ENCODE results near the gene BRAF.
"Not testable (repeated sequence)": the region's sequence is repeated elsewhere in the genome, so short reads cannot be mapped to it uniquely, and the experiment has no call there.

BRAF gene

GRCh38 chr7:140763166-140763565, 161.6 kb downstream of the BRAF start:
- DNase-seq: not testable (repeated sequence)

DNA sequence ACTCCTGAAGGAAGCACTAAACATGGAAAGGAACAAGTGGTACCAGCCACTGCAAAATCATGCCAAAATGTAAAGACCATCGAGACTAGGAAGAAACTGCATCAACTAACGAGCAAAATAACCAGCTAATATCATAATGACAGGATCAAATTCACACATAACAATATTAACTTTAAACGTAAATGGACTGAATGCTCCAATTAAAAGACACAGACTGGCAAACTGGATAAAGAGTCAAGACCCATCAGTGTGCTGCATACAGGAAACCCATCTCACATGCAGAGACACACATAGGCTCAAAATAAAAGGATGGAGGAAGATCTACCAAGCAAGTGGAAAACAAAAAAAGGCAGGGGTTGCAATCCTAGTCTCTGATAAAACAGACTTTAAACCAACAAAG, 163.4 kb downstream of the BRAF start:
- DNase-seq: not testable (repeated sequence)

DNA sequence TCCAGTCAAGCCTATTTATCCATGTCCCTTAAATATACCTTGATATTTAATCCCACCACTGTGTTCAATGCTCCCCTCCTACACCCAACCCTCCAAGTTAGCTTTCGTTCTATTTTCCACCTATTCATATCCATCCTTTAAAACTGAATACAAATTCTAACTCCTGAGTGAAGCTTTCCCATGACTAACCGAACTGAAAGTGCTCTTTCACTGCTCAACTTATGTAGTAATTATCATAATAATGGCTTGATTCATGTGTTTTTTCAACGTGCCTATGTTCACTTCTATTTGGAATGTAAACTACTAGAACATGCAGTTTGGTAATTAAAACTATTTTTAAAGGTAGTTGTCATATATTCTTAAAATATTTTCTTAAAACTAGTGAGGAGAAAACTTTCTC, 170.2 kb downstream of the BRAF start:
- no peak for DNase-seq

GRCh38 chr7:140752533-140752932, 172.2 kb downstream of the BRAF start:
- DNase-seq: no peak

DNA sequence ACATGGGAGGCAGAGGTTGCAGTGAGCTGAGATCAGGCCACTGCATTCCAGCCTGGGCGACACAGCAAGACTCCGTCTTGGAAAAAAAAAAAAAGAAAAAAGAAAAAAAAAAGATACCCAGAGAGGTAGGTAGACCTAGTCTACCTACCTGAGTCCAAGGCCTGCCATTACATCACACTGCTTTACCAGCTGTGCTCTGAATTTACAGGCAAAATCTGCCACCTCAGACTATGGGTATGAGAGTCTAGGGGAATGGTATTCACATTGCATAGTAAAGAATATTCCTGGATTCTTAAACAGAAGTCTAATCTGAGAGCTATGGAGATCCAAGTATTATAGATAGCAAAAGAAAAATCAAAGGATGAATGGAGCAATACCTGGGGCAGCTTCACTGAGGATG, 178.0 kb downstream of the BRAF start:
- no peak for DNase-seq

- no peak for DNase-seq
Observed at GRCh38 chr7:140745266-140746058, 179.3 kb downstream of the BRAF start.

- DNase-seq: no peak
Observed at GRCh38 chr7:140744005-140744404, 180.7 kb downstream of the BRAF start.

DNA sequence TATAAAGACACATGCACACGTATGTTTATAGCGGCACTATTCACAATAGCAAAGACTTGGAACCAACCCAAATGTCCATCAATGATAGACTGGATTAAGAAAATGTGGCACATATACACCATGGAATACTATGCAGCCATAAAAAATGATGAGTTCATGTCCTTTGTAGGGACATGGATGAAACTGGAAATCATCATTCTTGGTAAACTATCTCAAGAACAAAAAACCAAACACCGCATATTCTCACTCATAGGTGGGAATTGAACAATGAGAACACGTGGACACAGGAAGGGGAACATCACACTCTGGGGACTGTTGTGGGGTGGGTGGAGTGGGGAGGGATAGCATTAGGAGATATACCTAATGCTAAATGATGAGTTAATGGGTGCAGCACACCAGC, 181.5 kb downstream of the BRAF start:
- DNase-seq: not testable (repeated sequence)

DNA sequence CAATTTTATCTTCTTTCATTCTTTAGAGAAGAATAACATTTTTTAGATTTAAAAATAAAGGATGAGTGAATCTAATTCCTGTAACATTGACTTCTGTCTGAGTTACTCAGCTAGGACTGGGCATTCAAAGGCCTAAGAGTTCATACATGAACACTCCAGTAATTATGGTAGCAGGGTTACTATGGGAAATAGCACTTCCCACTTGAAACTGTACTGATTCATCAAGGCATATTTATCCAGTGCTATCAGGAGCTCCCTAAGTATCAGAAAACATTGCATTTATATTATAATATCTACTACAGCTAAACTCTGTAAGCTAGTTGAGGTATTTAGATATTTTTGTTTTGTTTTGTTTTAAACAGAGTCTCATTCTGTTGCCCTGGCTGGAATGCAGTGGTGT, 186.4 kb downstream of the BRAF start:
- DNase-seq: no peak

GRCh38 chr7:140734729-140735128, 190.0 kb downstream of the BRAF start:
- no peak for DNase-seq

GRCh38 chr7:140734096-140734495, 190.6 kb downstream of the BRAF start:
- DNase-seq: peak; percentile 55

DNA sequence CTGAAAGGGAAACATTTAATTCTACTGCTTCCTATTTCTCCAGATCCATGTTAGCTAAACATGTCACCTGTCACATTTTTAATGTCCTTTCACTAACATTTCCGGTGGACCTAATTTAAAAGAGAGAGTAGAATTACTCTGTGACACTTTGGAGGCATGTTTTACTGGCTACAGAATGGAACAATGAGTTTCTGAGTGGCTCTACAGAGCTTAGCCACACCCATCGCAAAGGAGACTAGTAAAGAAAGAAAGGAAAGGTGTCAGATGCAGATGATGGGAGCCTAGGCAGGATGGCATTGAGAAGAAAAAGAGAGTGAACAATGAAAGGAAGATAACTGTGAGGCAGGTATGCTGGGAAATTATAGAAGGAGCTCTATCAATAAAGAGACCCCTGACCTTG, 192.3 kb downstream of the BRAF start:
- DNase-seq: no peak

- peak; percentile 17 for DNase-seq
Observed at GRCh38 chr7:140726281-140726680, 198.4 kb downstream of the BRAF start.

- DNase-seq: no peak
Observed at GRCh38 chr7:140724706-140725105, 200.0 kb downstream of the BRAF start.

GRCh38 chr7:140723574-140723973, 201.2 kb downstream of the BRAF start:
- no peak for DNase-seq

GRCh38 chr7:140723006-140723405, 201.7 kb downstream of the BRAF start:
- DNase-seq: no peak

- no peak for DNase-seq
Observed at GRCh38 chr7:140722254-140722653, 202.5 kb downstream of the BRAF start.

DNA sequence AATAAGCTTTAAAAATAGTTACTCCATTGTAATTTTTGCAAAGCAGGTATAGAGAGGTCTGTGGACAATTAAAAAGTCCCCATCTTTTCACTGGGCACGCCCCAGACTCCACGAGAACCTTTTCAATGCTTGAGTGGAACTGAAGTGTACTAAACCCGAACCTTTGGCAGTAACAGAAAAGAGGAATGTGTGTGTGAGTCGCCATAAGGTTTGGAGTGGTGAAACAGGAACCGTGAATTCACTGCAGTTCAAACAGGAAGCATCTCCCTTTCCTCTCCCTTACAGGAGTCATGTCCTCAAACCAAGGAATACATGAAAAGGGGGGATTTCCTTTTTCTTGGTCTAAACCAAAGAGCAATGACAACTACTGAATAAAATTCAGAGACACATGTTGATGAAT, 205.0 kb downstream of the BRAF start:
- DNase-seq: no peak

GRCh38 chr7:140714331-140715040, 210.2 kb downstream of the BRAF start:
- no peak for DNase-seq

GRCh38 chr7:140712392-140712791, 212.3 kb downstream of the BRAF start:
- not testable (repeated sequence) for DNase-seq

- DNase-seq: not testable (repeated sequence)
Observed at GRCh38 chr7:140708764-140709163, 216.0 kb downstream of the BRAF start.

DNA sequence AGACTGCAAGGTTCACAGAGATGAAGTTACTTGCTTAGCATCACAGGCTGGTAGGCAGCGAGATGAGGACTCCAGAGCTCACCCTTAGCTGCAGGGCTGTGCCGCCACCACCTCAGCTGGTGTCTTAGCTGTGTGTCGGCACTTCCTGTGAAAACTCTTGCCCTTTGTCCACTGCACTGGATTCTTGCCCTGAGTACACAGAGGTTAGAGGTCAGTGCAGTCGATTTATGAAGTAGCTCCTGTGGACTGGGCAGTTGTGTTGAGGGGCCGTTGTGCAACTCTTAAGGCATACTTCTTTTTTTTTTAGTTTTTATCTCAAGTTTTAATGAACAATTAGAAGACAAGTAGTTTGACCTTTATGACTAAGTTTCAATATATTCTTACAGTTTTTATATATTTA, 217.6 kb downstream of the BRAF start:
- DNase-seq: no peak

DNA sequence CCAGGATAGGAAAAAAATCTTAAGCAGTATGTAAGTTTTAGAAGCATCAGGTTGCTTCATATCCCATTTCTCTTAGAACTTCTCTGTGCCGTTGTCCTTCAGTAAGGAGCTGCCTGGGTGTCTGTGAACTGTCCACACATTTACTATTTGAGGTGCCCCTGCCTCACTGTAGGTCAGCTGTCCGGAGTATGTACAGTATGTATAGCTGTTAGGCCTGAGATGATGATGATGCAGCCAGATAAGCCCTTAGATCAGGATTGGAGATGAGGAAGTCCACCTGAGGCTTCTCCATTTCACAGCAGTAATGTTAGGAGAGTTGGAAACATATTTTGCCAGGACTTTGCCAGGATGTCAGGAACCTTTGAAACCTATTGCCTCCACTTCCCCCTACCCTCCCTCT, 220.5 kb downstream of the BRAF start:
- no peak for DNase-seq

- no peak for DNase-seq
Observed at GRCh38 chr7:140702774-140703173, 222.0 kb downstream of the BRAF start.

- DNase-seq: no peak
Observed at GRCh38 chr7:140698477-140698876, 226.3 kb downstream of the BRAF start.
